ENCODE measurements around the gene ANTKMT. TPM values are rescaled to one million over a fixed set of nuclear protein-coding genes. Genes with fewer than 3 reads are reported as not detected.

Gene ANTKMT
- total and polyA plus RNA-seq, 5 experiments from 2014 or later, result 44.3 to 128 (median 93.5) TPM

DNA sequence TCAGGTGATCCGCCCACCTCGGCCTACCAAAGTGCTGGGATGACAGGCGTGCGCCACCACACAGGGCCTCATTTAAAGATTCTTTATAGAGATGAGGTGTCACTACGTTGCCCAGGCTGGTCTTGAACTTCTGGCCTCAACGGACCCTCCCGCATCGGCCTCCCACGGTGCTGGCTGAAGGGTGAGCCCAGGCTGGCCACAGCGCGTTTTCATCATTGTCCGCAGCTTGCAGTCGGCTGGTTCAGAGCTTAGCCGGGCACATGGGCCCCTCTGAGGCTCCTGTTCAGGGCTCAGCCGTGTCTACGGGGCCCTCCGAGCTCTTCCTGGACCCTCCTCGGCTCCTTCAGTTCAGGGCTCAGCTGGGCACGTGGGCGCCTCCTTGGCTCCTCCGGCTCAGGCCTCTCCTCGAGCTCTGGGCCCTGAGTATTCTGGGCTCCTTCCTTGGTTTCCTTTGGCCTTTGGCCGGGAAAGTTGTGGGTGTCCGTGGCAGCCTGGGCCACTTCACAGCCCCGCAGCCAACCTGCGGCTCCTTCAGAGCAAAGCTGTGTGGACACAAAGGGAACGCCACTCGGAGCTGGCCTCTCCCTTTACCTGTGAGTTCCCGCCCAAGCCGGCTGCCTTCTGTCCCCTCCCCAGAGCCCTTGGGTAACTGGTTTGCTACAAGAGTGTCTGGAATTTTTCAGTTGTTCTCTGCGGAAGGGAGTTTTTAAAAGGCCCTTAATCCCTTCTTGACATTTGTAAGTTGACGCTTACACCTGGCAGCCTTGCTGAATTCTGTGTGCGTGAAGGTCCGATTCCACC lies 38.4 kb downstream of the ANTKMT start:
- no peak for DNase-seq
- no peak overlapping the region for H3K27ac Mint-ChIP-seq
- ATAC-seq, result no peak
- peaks cover 0 to 8% (median 2%) of the 10 kb centered on the region in 5 donors for H3K27me3 Mint-ChIP-seq
- peaks cover 0 to 2% (median 0%) of the 10 kb centered on the region in 9 donors for H3K9me3 Mint-ChIP-seq
- peaks cover 0 to 11% (median 4%) of the 10 kb centered on the region in 4 donors for H3K4me1 Mint-ChIP-seq
- POLR2A ChIA-PET, result no interaction called here
- H3K36me3 Mint-ChIP-seq, result no peaks in the 10 kb centered on the region
- H3K4me3 Mint-ChIP-seq, result no peak overlapping the region

DNA sequence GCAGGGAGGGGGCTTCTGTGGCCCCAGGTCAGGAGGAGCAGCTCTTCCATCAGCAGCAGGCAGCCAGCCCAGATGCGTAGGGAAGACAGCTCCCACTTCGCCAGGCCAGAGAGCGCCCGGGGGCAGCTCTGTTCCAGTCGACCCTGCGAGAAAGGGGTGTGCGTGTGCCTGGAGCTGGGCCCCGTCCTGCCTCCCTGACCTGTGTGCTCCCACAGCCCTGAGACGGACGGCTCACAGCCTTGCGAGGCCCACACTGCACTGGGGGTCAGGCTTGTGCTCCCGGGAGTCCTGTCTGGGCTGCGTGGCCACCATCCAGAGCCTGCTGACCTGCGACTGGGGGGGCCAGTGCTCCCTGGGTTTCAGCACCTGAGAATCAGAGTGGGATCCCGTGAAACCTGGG lies 39.1 kb downstream of the ANTKMT start:
- Mint-ChIP-seq H3K4me3 (no peak overlapping the region), H3K27ac (no peak overlapping the region), H3K4me1 (peaks cover 0 to 8% (median 1%) of the 10 kb centered on the region in 4 donors), H3K27me3 (peaks cover 0 to 8% (median 2%) of the 10 kb centered on the region in 5 donors), H3K9me3 (peaks cover 0 to 2% (median 0%) of the 10 kb centered on the region in 9 donors), H3K36me3 (no peaks in the 10 kb centered on the region)
- POLR2A ChIA-PET, result no interaction called here
- ATAC-seq (no peak), DNase-seq (no peak)

DNA sequence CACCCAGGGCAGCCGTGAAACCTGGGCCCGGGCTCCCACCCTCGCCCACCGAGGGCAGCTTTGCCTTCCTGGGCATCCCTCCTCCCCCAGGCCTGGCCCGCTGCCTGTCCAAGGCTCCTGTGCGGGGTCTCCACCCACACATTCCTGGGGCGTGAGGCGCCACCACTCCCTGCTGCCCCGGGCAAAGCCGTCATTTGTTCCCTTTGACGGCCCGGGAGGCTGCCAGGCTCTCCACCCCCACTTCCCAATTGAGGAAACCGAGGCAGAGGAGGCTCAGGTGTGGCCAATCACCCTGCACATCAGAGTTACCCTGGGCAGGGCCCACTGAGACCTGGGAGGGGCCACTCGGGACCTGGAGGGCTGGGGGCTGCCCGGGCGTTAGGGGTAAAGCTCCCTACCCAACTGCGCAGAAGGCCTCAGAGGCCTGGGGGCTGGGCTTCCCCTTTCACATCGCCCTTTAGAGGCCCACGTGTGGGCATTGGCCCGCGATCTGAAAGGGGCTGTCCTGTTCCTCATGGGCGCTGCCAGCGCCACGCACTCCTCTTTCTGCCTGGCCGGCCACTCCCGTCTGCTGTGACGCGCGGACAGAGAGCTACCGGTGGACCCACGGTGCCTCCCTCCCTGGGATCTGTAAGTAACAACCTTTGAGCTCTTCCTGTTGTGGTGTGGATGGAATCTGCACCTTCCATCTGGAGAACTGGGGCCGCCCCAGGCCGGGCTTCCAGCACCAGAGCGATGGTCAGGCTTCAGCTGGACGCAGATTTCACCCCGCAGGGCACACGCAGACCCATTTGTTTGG lies 39.8 kb downstream of the ANTKMT start, which contains the start of gene MSLN:
TSS of gene MSLN (plus strand) at position 190 of the 799 bp plus-strand sequence. CDS start 1,947 bp downstream, outside the sequence.
- ATAC-seq (no peak), DNase-seq (no peak)
- H3K4me3 Mint-ChIP-seq, result no peak within 1 kb of the TSS
- POLR2A ChIA-PET, result interaction anchor here (0.6 kb wide), 1 partner anchor 1027 kb away, joined by 8 read pairs; no protein-coding TSS in a partner anchor
- no peak within 1 kb of the TSS for H3K27ac Mint-ChIP-seq
- H3K27me3 Mint-ChIP-seq, result peaks cover 0 to 8% (median 2%) of the 10 kb centered on the region in 5 donors
- H3K9me3 Mint-ChIP-seq, result peaks cover 0 to 2% (median 0%) of the 10 kb centered on the region in 9 donors
- H3K4me1 Mint-ChIP-seq, result peaks cover 0 to 8% (median 1%) of the 10 kb centered on the region in 4 donors
- no peaks in the 10 kb centered on the region for H3K36me3 Mint-ChIP-seq

DNA sequence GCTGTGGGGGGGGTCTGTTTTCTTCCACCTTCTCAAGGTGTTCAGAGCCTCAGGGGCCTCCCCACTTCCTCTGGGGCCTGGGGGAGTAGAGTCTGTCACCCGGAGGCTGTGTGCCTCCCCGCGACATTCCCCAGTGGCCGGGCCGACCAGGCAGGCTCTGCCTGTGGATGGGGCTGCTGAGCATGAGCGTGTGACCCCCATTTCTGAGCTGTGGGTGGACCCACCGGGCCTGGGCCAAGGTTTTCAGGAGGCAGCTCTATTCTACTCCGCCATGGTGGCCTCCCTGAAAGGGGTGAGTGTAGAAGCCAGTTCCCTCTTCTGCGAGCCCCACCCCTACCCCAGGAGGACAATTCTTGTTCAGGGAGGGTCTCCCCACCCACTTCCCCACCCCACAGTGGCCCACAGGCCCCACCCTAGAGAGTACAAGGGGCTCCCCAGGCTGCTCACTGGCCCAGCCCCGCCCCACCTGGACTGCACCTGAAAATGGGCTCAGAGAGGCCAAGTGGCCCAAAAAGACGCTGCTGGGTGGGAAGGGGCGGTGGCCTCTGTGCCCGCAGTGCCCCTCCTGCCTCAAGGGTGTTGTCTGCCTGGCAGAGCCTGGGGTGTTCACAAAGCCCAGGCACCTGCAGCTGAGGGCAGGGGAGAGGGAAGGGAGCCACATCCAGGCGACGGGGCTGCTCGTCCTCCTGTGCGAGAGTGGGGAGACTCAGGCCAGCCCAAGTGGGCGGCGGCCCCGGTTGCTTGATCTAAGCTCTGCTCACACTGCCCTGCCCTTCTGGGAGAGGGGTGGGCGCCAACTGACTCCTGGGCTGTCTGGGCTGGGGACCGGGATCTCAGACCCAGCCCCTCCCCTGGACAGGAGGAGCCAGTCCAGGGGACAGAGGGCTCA lies 40.9 kb downstream of the ANTKMT start:
- POLR2A ChIA-PET, result no interaction called here
- peaks cover 0 to 5% (median 0%) of the 10 kb centered on the region in 5 donors for H3K27me3 Mint-ChIP-seq

DNA sequence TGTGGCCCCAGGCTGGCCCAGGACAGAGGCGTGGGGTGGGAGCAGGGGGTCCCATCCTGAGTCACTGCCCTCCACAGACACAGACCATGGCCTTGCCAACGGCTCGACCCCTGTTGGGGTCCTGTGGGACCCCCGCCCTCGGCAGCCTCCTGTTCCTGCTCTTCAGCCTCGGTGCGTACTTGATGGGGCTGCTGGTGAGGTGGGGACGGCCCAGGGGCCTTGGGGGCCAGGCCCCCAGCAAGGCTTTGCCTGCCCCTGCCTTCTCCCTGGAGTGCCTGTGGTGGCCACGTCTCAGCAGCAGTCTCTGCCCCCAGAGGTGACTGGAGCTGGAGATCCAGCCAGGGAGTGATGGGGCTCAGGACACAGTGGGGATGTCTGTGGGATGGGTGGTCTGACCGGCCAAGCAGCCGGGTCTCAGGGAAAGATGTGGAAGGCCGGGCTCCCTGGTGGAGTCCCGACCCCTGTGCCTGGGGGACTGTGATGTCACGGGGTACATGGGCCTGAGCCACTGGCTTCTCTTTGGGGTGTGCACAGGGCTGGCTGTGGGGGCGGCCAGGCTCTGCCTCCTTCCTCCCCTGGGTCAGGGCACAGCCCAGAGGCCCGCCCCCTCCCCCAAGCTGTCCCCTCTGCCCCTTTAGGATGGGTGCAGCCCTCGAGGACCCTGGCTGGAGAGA lies 41.8 kb downstream of the ANTKMT start:
- POLR2A ChIA-PET, result no interaction called here
- no peak for ATAC-seq
- H3K27me3 Mint-ChIP-seq, result peaks cover 0 to 2% (median 0%) of the 10 kb centered on the region in 5 donors
- H3K4me1 Mint-ChIP-seq, result peaks cover 0 to 2% (median under 1%) of the 10 kb centered on the region in 4 donors
- H3K9me3 Mint-ChIP-seq, result no peaks in the 10 kb centered on the region
- peak in 1 of 10 donors; percentile 53 for DNase-seq
- H3K27ac Mint-ChIP-seq, result no peak overlapping the region
- no peak overlapping the region for H3K4me3 Mint-ChIP-seq
- no peaks in the 10 kb centered on the region for H3K36me3 Mint-ChIP-seq

More for the DNA sequence above, 40.9 kb downstream of the ANTKMT start:
- DNase-seq (peak in 1 of 10 donors; percentile 52), ATAC-seq (no peak)
- no peaks in the 10 kb centered on the region for H3K9me3 Mint-ChIP-seq
- H3K36me3 Mint-ChIP-seq, result no peaks in the 10 kb centered on the region
- no peak overlapping the region for H3K27ac Mint-ChIP-seq
- peaks cover 0 to 6% (median 1%) of the 10 kb centered on the region in 4 donors for H3K4me1 Mint-ChIP-seq
- no peak overlapping the region for H3K4me3 Mint-ChIP-seq

DNA sequence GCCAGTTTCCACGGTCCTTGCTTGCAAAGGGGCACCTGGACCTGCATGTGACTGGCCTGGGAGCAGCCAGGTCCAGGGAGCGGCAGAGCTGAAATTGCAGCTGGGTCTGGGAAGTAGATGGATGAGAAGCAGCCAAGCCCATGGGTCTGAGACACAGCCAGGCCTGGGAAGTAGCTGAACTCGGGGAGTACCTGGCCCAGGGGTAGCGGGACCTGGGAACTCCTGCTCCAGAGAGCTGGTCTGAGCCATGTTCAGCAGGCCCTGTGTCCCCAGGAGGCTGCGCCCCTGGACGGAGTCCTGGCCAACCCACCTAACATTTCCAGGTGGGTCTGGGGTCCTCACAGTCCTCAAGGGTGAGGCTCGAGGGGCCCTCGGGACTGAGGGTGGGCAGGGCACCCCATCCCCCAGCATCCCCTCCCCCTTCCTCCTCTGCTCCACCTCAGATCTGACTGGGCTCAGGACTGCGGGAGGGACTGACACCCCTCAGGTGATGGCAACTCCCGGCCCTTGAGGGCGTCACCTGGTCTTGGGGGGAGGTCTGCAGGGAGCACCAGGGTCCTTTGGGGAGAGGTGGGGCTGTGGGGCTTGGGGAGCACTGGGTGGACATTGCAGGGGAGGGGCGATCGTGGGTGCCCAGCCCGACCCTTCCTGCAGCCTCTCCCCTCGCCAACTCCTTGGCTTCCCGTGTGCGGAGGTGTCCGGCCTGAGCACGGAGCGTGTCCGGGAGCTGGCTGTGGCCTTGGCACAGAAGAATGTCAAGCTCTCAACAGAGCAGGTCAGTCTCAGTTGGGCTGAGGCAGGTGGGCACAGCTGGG lies 42.6 kb downstream of the ANTKMT start:
- no peaks in the 10 kb centered on the region for H3K27me3 Mint-ChIP-seq
- no peaks in the 10 kb centered on the region for H3K36me3 Mint-ChIP-seq

DNA sequence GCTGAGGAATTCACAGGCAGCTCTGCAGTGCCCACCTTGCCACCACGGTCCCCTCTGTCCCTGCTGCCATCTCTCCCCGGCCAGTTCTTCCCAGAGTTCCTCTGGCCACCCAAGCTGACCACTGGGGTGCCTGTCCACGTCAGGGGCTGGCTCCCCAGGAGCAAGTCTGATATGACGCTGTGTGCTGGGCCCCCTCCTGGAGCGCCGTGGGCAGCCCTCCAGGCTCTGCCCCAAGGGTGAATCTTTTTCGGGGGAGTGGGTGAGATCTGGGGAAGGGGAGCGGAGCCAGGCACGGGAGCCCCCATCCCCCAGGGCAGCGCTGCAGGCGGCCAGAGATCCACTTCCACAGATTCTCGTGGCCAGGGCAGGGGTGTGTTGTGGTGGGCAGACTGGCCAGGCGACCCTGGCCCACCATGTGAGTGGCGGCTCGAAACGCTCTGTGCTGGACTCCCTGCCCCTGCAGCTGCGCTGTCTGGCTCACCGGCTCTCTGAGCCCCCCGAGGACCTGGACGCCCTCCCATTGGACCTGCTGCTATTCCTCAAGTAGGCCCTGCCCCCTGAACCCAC lies 43.3 kb downstream of the ANTKMT start:
- Mint-ChIP-seq H3K9me3 (no peaks in the 10 kb centered on the region), H3K36me3 (no peaks in the 10 kb centered on the region), H3K4me3 (no peak overlapping the region), H3K27ac (no peak overlapping the region), H3K27me3 (no peaks in the 10 kb centered on the region), H3K4me1 (no peaks in the 10 kb centered on the region)
- ATAC-seq, result no peak
- POLR2A ChIA-PET, result no interaction called here
- DNase-seq, result peak in 1 of 10 donors; percentile 48

More for the DNA sequence above, 42.6 kb downstream of the ANTKMT start:
- no peaks in the 10 kb centered on the region for H3K9me3 Mint-ChIP-seq
- ATAC-seq (no peak), DNase-seq (no peak)
- H3K4me3 Mint-ChIP-seq, result no peak overlapping the region
- H3K27ac Mint-ChIP-seq, result no peak overlapping the region
- POLR2A ChIA-PET, result no interaction called here
- H3K4me1 Mint-ChIP-seq, result no peaks in the 10 kb centered on the region

DNA sequence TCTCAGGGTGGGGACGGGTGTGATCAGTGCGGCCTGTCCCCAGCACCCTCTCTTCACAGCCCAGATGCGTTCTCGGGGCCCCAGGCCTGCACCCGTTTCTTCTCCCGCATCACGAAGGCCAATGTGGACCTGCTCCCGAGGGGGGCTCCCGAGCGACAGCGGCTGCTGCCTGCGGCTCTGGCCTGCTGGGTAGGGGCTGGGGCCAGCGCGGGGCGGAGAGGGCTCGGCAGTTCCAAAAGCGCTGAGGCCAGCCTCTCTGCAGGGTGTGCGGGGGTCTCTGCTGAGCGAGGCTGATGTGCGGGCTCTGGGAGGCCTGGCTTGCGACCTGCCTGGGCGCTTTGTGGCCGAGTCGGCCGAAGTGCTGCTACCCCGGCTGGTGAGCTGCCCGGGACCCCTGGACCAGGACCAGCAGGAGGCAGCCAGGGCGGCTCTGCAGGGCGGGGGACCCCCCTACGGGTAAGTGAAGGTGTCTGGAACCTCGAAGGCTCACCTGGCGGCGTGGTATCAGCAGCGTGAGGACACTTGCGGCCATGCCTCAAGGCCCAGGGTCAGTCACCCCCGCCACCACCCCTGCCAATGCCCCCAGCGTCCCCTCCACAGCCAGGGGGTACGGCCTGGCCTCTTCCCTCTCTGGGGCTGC lies 44.0 kb downstream of the ANTKMT start:
- Mint-ChIP-seq H3K27me3 (no peaks in the 10 kb centered on the region), H3K36me3 (no peaks in the 10 kb centered on the region), H3K27ac (no peak overlapping the region), H3K9me3 (no peaks in the 10 kb centered on the region), H3K4me3 (no peak overlapping the region), H3K4me1 (no peaks in the 10 kb centered on the region)
- no peak for ATAC-seq
- DNase-seq, result peak in 1 of 10 donors; percentile 62
- POLR2A ChIA-PET, result no interaction called here

DNA sequence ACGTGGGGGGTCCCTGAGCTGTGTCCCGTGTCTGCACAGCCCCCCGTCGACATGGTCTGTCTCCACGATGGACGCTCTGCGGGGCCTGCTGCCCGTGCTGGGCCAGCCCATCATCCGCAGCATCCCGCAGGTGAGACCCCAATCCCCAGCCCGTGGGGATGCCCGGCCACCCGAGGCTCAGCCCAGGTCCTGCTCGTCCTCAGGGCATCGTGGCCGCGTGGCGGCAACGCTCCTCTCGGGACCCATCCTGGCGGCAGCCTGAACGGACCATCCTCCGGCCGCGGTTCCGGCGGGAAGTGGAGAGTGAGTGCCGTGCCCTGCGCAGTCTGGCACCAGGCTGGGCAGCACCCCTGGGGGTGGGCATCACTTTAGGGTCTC lies 44.5 kb downstream of the ANTKMT start:
- POLR2A ChIA-PET, result no interaction called here
- H3K36me3 Mint-ChIP-seq, result no peaks in the 10 kb centered on the region
- no peak overlapping the region for H3K4me3 Mint-ChIP-seq
- H3K27ac Mint-ChIP-seq, result no peak overlapping the region
- H3K27me3 Mint-ChIP-seq, result no peaks in the 10 kb centered on the region
- ATAC-seq, result no peak
- H3K4me1 Mint-ChIP-seq, result no peaks in the 10 kb centered on the region
- no peaks in the 10 kb centered on the region for H3K9me3 Mint-ChIP-seq
- no peak for DNase-seq

DNA sequence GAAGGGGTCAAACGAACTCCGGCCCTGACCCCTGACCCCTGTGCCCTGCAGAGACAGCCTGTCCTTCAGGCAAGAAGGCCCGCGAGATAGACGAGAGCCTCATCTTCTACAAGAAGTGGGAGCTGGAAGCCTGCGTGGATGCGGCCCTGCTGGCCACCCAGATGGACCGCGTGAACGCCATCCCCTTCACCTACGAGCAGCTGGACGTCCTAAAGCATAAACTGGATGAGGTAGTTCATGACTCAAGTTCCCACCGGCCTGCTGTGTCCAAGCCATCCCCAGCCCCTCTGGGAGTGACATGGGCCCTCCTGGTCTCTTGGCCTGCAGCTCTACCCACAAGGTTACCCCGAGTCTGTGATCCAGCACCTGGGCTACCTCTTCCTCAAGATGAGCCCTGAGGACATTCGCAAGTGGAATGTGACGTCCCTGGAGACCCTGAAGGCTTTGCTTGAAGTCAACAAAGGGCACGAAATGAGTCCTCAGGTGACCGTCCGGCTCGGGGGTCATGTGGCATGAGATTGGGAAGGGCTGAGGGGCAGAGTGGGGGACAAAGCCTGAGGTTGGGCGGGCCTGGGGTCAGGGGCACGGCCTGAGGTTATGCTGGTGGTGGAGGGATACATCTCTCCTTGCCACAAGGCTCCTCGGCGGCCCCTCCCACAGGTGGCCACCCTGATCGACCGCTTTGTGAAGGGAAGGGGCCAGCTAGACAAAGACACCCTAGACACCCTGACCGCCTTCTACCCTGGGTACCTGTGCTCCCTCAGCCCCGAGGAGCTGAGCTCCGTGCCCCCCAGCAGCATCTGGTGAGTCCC lies 45.3 kb downstream of the ANTKMT start:
- DNase-seq, result peak in 1 of 10 donors; percentile 57
- H3K4me3 Mint-ChIP-seq, result no peak overlapping the region
- H3K9me3 Mint-ChIP-seq, result no peaks in the 10 kb centered on the region
- H3K27ac Mint-ChIP-seq, result no peak overlapping the region
- POLR2A ChIA-PET, result no interaction called here
- H3K36me3 Mint-ChIP-seq, result no peaks in the 10 kb centered on the region
- H3K27me3 Mint-ChIP-seq, result no peaks in the 10 kb centered on the region
- no peaks in the 10 kb centered on the region for H3K4me1 Mint-ChIP-seq
- no peak for ATAC-seq

Measured in naive thymus-derived CD8-positive, alpha-beta T cell (primary cell).